GM21786 (cell line): Measurements from ENCODE around the gene IFIT2.
"Not testable (repeated sequence)": the region's sequence is repeated elsewhere in the genome, so short reads cannot be mapped to it uniquely, and the experiment has no call there.

Experiments
- ATAC-seq: cut with Tn5 transposase; IDR thresholded peaks from one replicate; pipeline ENCODE4 v1.9.1; 2021; ENCODE audit not compliant: unreplicated experiment

The IFIT2 gene

GRCh38 chr10:89306434-89307268 lies 4.8 kb downstream of the IFIT2 start:
- no peak for ATAC-seq

- no peak for ATAC-seq
These were observed 5.4 kb downstream of the IFIT2 start for GRCh38 chr10:89307269-89307577.

GRCh38 chr10:89308266-89308665 lies 6.4 kb downstream of the IFIT2 start:
- no peak for ATAC-seq

- no peak for ATAC-seq
These were observed 6.9 kb downstream of the IFIT2 start for GRCh38 chr10:89308736-89309135.

- ATAC-seq: no peak
These were observed 7.6 kb downstream of the IFIT2 start for GRCh38 chr10:89309156-89310055.

- no peak for ATAC-seq
These were observed 8.4 kb downstream of the IFIT2 start for GRCh38 chr10:89310056-89310893.

GRCh38 chr10:89312973-89313372 lies 11.1 kb downstream of the IFIT2 start:
- no peak for ATAC-seq

GRCh38 chr10:89314676-89315075 lies 12.8 kb downstream of the IFIT2 start:
- no peak for ATAC-seq

- not testable (repeated sequence) for ATAC-seq
These were observed 16.2 kb downstream of the IFIT2 start for GRCh38 chr10:89318047-89318446.

GRCh38 chr10:89325081-89325480 lies 23.2 kb downstream of the IFIT2 start:
- not testable (repeated sequence) for ATAC-seq

- not testable (repeated sequence) for ATAC-seq
These were observed 24.0 kb downstream of the IFIT2 start for GRCh38 chr10:89325856-89326255.

- ATAC-seq: peak; percentile 30
These were observed 26.1 kb downstream of the IFIT2 start, which contains the start of gene IFIT3 for GRCh38 chr10:89327803-89328441. Gene IFIT3 (plus strand): TSS chr10:89327997. CDS start chr10:89328074, 77 bp downstream.

- ATAC-seq: no peak
These were observed 27.3 kb downstream of the IFIT2 start for GRCh38 chr10:89329151-89329550.

- not testable (repeated sequence) for ATAC-seq
These were observed 28.2 kb downstream of the IFIT2 start for GRCh38 chr10:89330014-89330413.

- ATAC-seq: no peak
These were observed 28.8 kb downstream of the IFIT2 start for GRCh38 chr10:89330537-89331212.

- ATAC-seq: not testable (repeated sequence)
These were observed 29.8 kb downstream of the IFIT2 start for GRCh38 chr10:89331487-89332122.

GRCh38 chr10:89332123-89332633 lies 30.3 kb downstream of the IFIT2 start:
- ATAC-seq: peak; percentile 45

GRCh38 chr10:89335226-89335625 lies 33.4 kb downstream of the IFIT2 start:
- ATAC-seq: no peak

- no peak for ATAC-seq
These were observed 34.4 kb downstream of the IFIT2 start for GRCh38 chr10:89336241-89336640.
